Mammary epithelial cell (primary cell): ENCODE measurements around the gene TOM1L2.

Experiments used
- CTCF ChIP-seq, 2 donors: IDR thresholded peaks in 1 of 2; conservative IDR thresholded peaks in 1 of 2; 2 replicates each; pipeline ENCODE4 v1.5.1; 2011 to 2012; ENCODE audit warnings: inconsistent platforms in 2 of 2, low read length in 2 of 2, mild to moderate bottlenecking in 2 of 2, control low read depth in 1 of 2, low read depth in 1 of 2; ENCODE audit not compliant: insufficient read depth in 1 of 2; ENCODE audit errors: extremely low read depth in 1 of 2
- EZH2 ChIP-seq: IDR thresholded peaks from 2 replicates; pipeline ENCODE4 v1.6.1; 2012; ENCODE audit warnings: low read length, inconsistent platforms, borderline replicate concordance

- TF ChIP-seq CTCF (conservative IDR thresholded peaks at IDR 0.05 in 1 of 2, IDR thresholded peaks at IDR 0.05 in 1 of 2; ENCODE audit: extremely low read depth in 1 of 2, insufficient read depth in 1 of 2, low read depth in 1 of 2, low read length in 2 of 2): no peak
- no peak for TF ChIP-seq EZH2
Observed at GRCh38 chr17:17943281-17943984, 28.8 kb downstream of the TOM1L2 start.
